K562 (cell line): ENCODE data around the gene MDN1. TPM values are rescaled to one million over a fixed set of nuclear protein-coding genes. Genes with fewer than 3 reads are reported as not detected.

Experiments
- ATAC-seq: fragments of 200-7000 bp; cut with Tn5 transposase; 3 replicates; pipeline ENCODE4 v1.9.1; 2020; ENCODE audit warnings: moderate library complexity
- BruUV-seq: library from RNA; stranded (reverse); fragments of 400-500 nt; replicated peaks from 2 replicates; lab custom pipeline; 2021; lab: Mats Ljungman, UMichigan
- CTCF ChIA-PET: fragments of 300-600 bp; formaldehyde crosslinking; extraction: SDS; loops from one replicate; lab custom pipeline; 2021; ENCODE audit warnings: low intra/inter-chr PET ratio; lab: Yijun Ruan, JAX
- POLR2A ChIA-PET: fragments of 300-600, 350-650 bp; sonication (Branson Sonifier 250); formaldehyde crosslinking; extraction: SDS; loops from one replicate; lab custom pipeline; 2021; ENCODE audit warnings: antibody characterized with exemption, inconsistent platforms; lab: Yijun Ruan, JAX
- DNase-seq, 4 experiments: peaks; one replicate each; pipeline versions ENCODE4 v3.0.0 to v3.0.0-alpha.2; 2011 to 2018; ENCODE audit warnings: low spot score in 3 of 4, mixed read lengths in 3 of 4; ENCODE audit errors: extremely low read depth in 1 of 4
- FAIRE-seq: peaks from 2 replicates; lab custom pipeline; 2011; peaks lifted over from hg19 to GRCh38; lab: Jason Lieb, UNC
- H2AFZ ChIP-seq: 2 replicates; pipeline ENCODE4 v1.6.0; 2011; ENCODE audit warnings: low read depth, low read length, control low read depth, inconsistent platforms
- H3K27ac ChIP-seq: fragments of 200-600 bp; 3 replicates; pipeline ENCODE4 v1.8.0; 2011; ENCODE audit warnings: low read depth, mild to moderate bottlenecking, control low read depth, inconsistent platforms, low read length, moderate library complexity, mixed read lengths; ENCODE audit errors: extremely low read depth
- H3K27me3 ChIP-seq, 2 experiments: fragments of 300-600 bp in 1 of 2; 2 replicates in 1 of 2; 3 replicates in 1 of 2; pipeline versions ENCODE4 v1.6.0 to v1.8.0; 2011; ENCODE audit warnings: inconsistent platforms in 2 of 2, low read length in 2 of 2, mild to moderate bottlenecking in 1 of 2, mixed read lengths in 1 of 2, moderate library complexity in 1 of 2; ENCODE audit not compliant: control insufficient read depth in 2 of 2, insufficient read depth in 2 of 2
- H3K36me3 ChIP-seq: fragments of 300-600 bp; 3 replicates; pipeline ENCODE4 v1.8.0; 2011; ENCODE audit warnings: mild to moderate bottlenecking, low read length, inconsistent platforms; ENCODE audit not compliant: control insufficient read depth, insufficient read depth
- H3K4me1 ChIP-seq, 2 experiments: fragments of 200-600 bp in 1 of 2; replicated peaks in 1 of 2; 2 replicates in 1 of 2; 3 replicates in 1 of 2; pipeline versions ENCODE4 v1.5.1 to v1.8.0; 2011; ENCODE audit warnings: inconsistent platforms in 2 of 2, low read length in 2 of 2, mild to moderate bottlenecking in 1 of 2, mixed read lengths in 1 of 2, moderate library complexity in 1 of 2; ENCODE audit not compliant: control insufficient read depth in 2 of 2, insufficient read depth in 2 of 2
- H3K4me2 ChIP-seq: 2 replicates; pipeline ENCODE4 v1.6.1; 2011; ENCODE audit warnings: low read length, control low read depth, inconsistent platforms, mixed read lengths; ENCODE audit not compliant: insufficient read depth
- H3K4me3 ChIP-seq: fragments of 200-600 bp; sonication (generic), shearing (Covaris generic); 2 replicates; pipeline ENCODE4 v1.5.1; 2016; ENCODE audit warnings: control low read depth, inconsistent platforms
- H3K79me2 ChIP-seq: fragments of 200-600 bp; 3 replicates; pipeline ENCODE4 v1.8.0; 2011; ENCODE audit warnings: low read length, inconsistent platforms; ENCODE audit not compliant: control insufficient read depth, insufficient read depth
- H3K9ac ChIP-seq, 2 experiments: 2 replicates each; pipeline versions ENCODE4 v1.6.0 to v1.6.1; 2011; ENCODE audit warnings: low read depth in 2 of 2, low read length in 2 of 2, control low read depth in 1 of 2, inconsistent platforms in 1 of 2, mild to moderate bottlenecking in 1 of 2, mixed read lengths in 1 of 2; ENCODE audit not compliant: insufficient read depth in 1 of 2
- H3K9me1 ChIP-seq: one replicate; pipeline ENCODE4 v1.6.0; 2011; ENCODE audit warnings: inconsistent platforms, mild to moderate bottlenecking, low read length, moderate library complexity; ENCODE audit not compliant: control insufficient read depth, insufficient read depth
- H3K9me3 ChIP-seq: replicated peaks from 2 replicates; pipeline ENCODE4 v1.5.1; 2011; ENCODE audit warnings: low read depth, low read length, inconsistent platforms; ENCODE audit not compliant: control insufficient read depth, insufficient read depth
- H4K20me1 ChIP-seq: replicated peaks from 2 replicates; pipeline ENCODE4 v1.6.1; 2011; ENCODE audit warnings: low read length, inconsistent platforms, mixed read lengths; ENCODE audit not compliant: control insufficient read depth, insufficient read depth
- ADNP ChIP-seq: fragments of 200-800 bp; sonication (Bioruptor generic); IDR thresholded peaks from 2 replicates; pipeline ENCODE4 v1.6.1; 2016; ENCODE audit warnings: missing genetic modification characterization, missing compliant biosample characterization
- DACH1 ChIP-seq: fragments of 450-650 bp; IDR thresholded peaks from 2 replicates; pipeline ENCODE4 v1.6.1; 2018; ENCODE audit not compliant: partially characterized antibody
- EGR1 ChIP-seq: fragments of 450-650 bp; conservative IDR thresholded peaks from 2 replicates; pipeline ENCODE4 v1.6.1; 2017; ENCODE audit warnings: mild to moderate bottlenecking
- MAFF ChIP-seq: IDR thresholded peaks from 2 replicates; pipeline ENCODE4 v1.6.1; 2012; ENCODE audit warnings: low read length, improper control_type of control experiment
- MAFK ChIP-seq: IDR thresholded peaks from 2 replicates; pipeline ENCODE4 v1.6.1; 2011; ENCODE audit warnings: low read length, improper control_type of control experiment
- MTA1 ChIP-seq: fragments of 450-650 bp; IDR thresholded peaks from 2 replicates; pipeline ENCODE4 v1.6.1; 2017; ENCODE audit warnings: borderline replicate concordance
- NCOR1 ChIP-seq: fragments of 450-650 bp; IDR thresholded peaks from 2 replicates; pipeline ENCODE4 v1.6.1; 2016; ENCODE audit warnings: mild to moderate bottlenecking, moderate library complexity
- NFE2 ChIP-seq: IDR thresholded peaks from 2 replicates; pipeline ENCODE4 v1.6.1; 2014; ENCODE audit warnings: antibody characterized with exemption, low read depth
- SMAD2 ChIP-seq: fragments of 150-350 bp; IDR thresholded peaks from 2 replicates; pipeline ENCODE4 v1.6.1; 2014; ENCODE audit warnings: low read depth, mild to moderate bottlenecking, low read length
- TBP ChIP-seq: optimal IDR thresholded peaks from 2 replicates; pipeline ENCODE3; 2011; ENCODE audit warnings: low read depth, low read length, improper control_type of control experiment
- YY1 ChIP-seq, 3 experiments: IDR thresholded peaks; 2 replicates each; pipeline ENCODE4 v1.6.1; 2011; ENCODE audit warnings: low read length in 2 of 3, mild to moderate bottlenecking in 2 of 3, moderate library complexity in 2 of 3, borderline replicate concordance in 1 of 3, control low read depth in 1 of 3, low read depth in 1 of 3; ENCODE audit not compliant: insufficient read depth in 3 of 3, insufficient replicate concordance in 2 of 3, control insufficient read depth in 1 of 3, insufficient read length in 1 of 3; ENCODE audit errors: extremely low read depth in 1 of 3
- ZBTB49 ChIP-seq: sonication (generic); formaldehyde crosslinking; IDR thresholded peaks from 2 replicates; pipeline ENCODE4 v1.8.0; 2022; ENCODE audit warnings: missing genetic modification reagents, mild to moderate bottlenecking, borderline replicate concordance
- ZFP91 ChIP-seq: sonication (generic); formaldehyde crosslinking; IDR thresholded peaks from 2 replicates; pipeline ENCODE4 v1.8.0; 2022; ENCODE audit warnings: mild to moderate bottlenecking, missing genetic modification reagents
- ZNF740 ChIP-seq, 3 experiments: fragments of 200-800 bp in 1 of 3; sonication (Bioruptor generic) in 1 of 3; sonication (generic) in 1 of 3; formaldehyde crosslinking in 1 of 3; IDR thresholded peaks; 2 replicates each; pipeline versions ENCODE4 v1.6.1 to v1.8.0; 2016 to 2022; ENCODE audit warnings: mild to moderate bottlenecking in 2 of 3, missing compliant biosample characterization in 2 of 3, missing genetic modification characterization in 2 of 3, missing genetic modification reagents in 1 of 3
- WGBS: fragments of 100-300 bp; shearing (Covaris generic); methylation state at CpG from one replicate; pipeline ENCODE4 v1.1.6; 2016; ENCODE audit warnings: low coverage, mixed read lengths; ENCODE audit not compliant: insufficient coverage; ENCODE audit errors: missing lambda C conversion rate; 5-methylcytosine and 5-hydroxymethylcytosine counted together
- in situ Hi-C: fragments of 300-500 bp; cut with MboI; formaldehyde crosslinking; loops from 4 replicates; pipeline ENCODE4 v1.15.0; 2018; ENCODE audit warnings: inconsistent platforms, mixed read lengths
- intact Hi-C: fragments of 100-400 bp; cut with micrococcal nuclease; formaldehyde crosslinking; loops from 2 replicates; pipeline ENCODE4 v1.14.2; 2022
- polyA plus RNA-seq, 8 experiments: library from polyadenylated mRNA; depleted of rRNA in 4 of 8; stranded (reverse) in 5 of 8; unstranded in 3 of 8; fragments of >200 nt; fragmentation: Nextera tagmentation in 2 of 8; fragmentation: Illumina TruSeq in 1 of 8; extraction: Ambion mirVana in 2 of 8; extraction: Trizol in 1 of 8; gene quantifications; 2 replicates each; pipeline versions ENCODE4 v1.2.1 to v1.2.3, GENCODE V29; 2011 to 2014; ENCODE audit warnings: inconsistent platforms in 1 of 8, missing spikeins in 1 of 8
- total RNA-seq, 7 experiments: library from RNA; depleted of rRNA in 6 of 7; stranded (reverse); fragments of >200 nt in 6 of 7; fragmentation: Illumina TruSeq in 2 of 7; extraction: Trizol in 2 of 7; gene quantifications; 2 replicates each; pipeline versions ENCODE4 v1.2.1 to v1.2.3, GENCODE V29; 2011 to 2021; ENCODE audit warnings: low replicate concordance in 1 of 7

Gene MDN1
- total and polyA plus RNA-seq, 9 of the 15 experiments (the other 6 are each of a cell fraction or from before 2014, with no cell fraction given) = 25.6 to 93.6 (median 43.0) TPM

GRCh38 chr6:89702349-89702748 is 117.2 kb downstream of the MDN1 start:
- CTCF ChIA-PET = no interaction called here
- ATAC-seq = no peak
- no peaks in the 10 kb centered on the region for H3K4me1 ChIP-seq
- POLR2A ChIA-PET = no interaction called here
- H3K36me3 ChIP-seq = peaks cover 93% of the 10 kb centered on the region
- 82% methylated on average over 3 of the region's 3 CpGs for WGBS
- no peak for DNase-seq
- H2AFZ ChIP-seq = no peak overlapping the region
- no peak overlapping the region for H3K9ac ChIP-seq
- FAIRE-seq = no peak
- H3K4me2 ChIP-seq = no peak overlapping the region
- intact Hi-C loops (no loop called here), in situ Hi-C loops (no loop called here)
- no TSS peak for BruUV-seq
- H3K9me1 ChIP-seq = no peaks in the 10 kb centered on the region
- H3K27me3 ChIP-seq = no peaks in the 10 kb centered on the region
- no peaks in the 10 kb centered on the region for H3K9me3 ChIP-seq
- H3K4me3 ChIP-seq = no peak overlapping the region
- no peak overlapping the region for H3K27ac ChIP-seq
- no peaks in the 10 kb centered on the region for H3K79me2 ChIP-seq
- no peaks in the 10 kb centered on the region for H4K20me1 ChIP-seq
- no peak for TF ChIP-seq TBP
- peak; percentile 98 for TF ChIP-seq MAFK
- no peak for TF ChIP-seq YY1 (IDR thresholded peaks at IDR 0.05; ENCODE audit: borderline replicate concordance in 1 of 3, control insufficient read depth in 1 of 3, extremely low read depth in 1 of 3, insufficient read depth in 3 of 3, insufficient read length in 1 of 3, insufficient replicate concordance in 2 of 3, low read depth in 1 of 3, low read length in 2 of 3)
- TF ChIP-seq ZFP91 (CRISPR knock-in tag) = no peak
- TF ChIP-seq NFE2 = peak; percentile 31; the same call in 1 of the 2 replicates
- TF ChIP-seq EGR1 = no peak
- no peak for TF ChIP-seq MTA1
- TF ChIP-seq SMAD2 = no peak
- no peak for TF ChIP-seq ADNP (tag)
- TF ChIP-seq ZBTB49 (CRISPR knock-in tag) = no peak
- no peak for TF ChIP-seq DACH1
- TF ChIP-seq NCOR1 = no peak
- TF ChIP-seq MAFF = peak; percentile 98
- no peak for TF ChIP-seq ZNF740 (CRISPR knock-in tag; IDR thresholded peaks at IDR 0.05)
- TF ChIP-seq ZNF740 (tag; IDR thresholded peaks at IDR 0.05) = no peak
